Fibroblast of lung (primary cell): Measurements from ENCODE around the gene LDLRAD3. TPM values are rescaled to one million over a fixed set of nuclear protein-coding genes. Genes with fewer than 3 reads are reported as not detected.

ENCODE experiments used
- DNase-seq, 2 donors: peaks; one replicate each; pipeline versions ENCODE4 v3.0.0 to v3.0.0-alpha.2; 2010; ENCODE audit warnings: low read depth in 2 of 2
- H2AFZ ChIP-seq: 2 replicates; pipeline ENCODE4 v1.5.1; 2012; ENCODE audit warnings: low read length, control low read depth, inconsistent platforms
- H3K27ac ChIP-seq: 2 replicates; pipeline ENCODE4 v1.5.1; 2011; ENCODE audit warnings: low read length, control low read depth; ENCODE audit not compliant: insufficient read depth
- H3K27me3 ChIP-seq: 2 replicates; pipeline ENCODE4 v1.5.1; 2011; ENCODE audit warnings: mild to moderate bottlenecking, low read length; ENCODE audit not compliant: control insufficient read depth, insufficient read depth
- H3K36me3 ChIP-seq: 2 replicates; pipeline ENCODE4 v1.5.1; 2011; ENCODE audit warnings: low read length; ENCODE audit not compliant: control insufficient read depth, insufficient read depth
- H3K4me1 ChIP-seq: 2 replicates; pipeline ENCODE4 v1.5.1; 2011; ENCODE audit warnings: low read length; ENCODE audit not compliant: control insufficient read depth, insufficient read depth; ENCODE audit errors: extremely low read depth
- H3K4me2 ChIP-seq: 2 replicates; pipeline ENCODE4 v1.5.1; 2011; ENCODE audit warnings: low read length, control low read depth; ENCODE audit not compliant: insufficient read depth; ENCODE audit errors: extremely low read depth
- H3K4me3 ChIP-seq, 4 experiments: fragments of 200-600 bp in 1 of 4; sonication (generic) in 1 of 4; replicated peaks in 1 of 4; 2 replicates each; pipeline ENCODE4 v1.5.1; 2011 to 2016; ENCODE audit warnings: low read length in 4 of 4, low read depth in 3 of 4, mild to moderate bottlenecking in 3 of 4, control low read depth in 2 of 4, inconsistent platforms in 1 of 4, mixed read lengths in 1 of 4; ENCODE audit not compliant: insufficient read depth in 1 of 4; ENCODE audit errors: control extremely low read depth in 1 of 4
- H3K79me2 ChIP-seq: 2 replicates; pipeline ENCODE4 v1.5.1; 2012; ENCODE audit warnings: mild to moderate bottlenecking, low read length, inconsistent platforms; ENCODE audit not compliant: control insufficient read depth, insufficient read depth
- H3K9ac ChIP-seq: 2 replicates; pipeline ENCODE4 v1.5.1; 2011; ENCODE audit warnings: mild to moderate bottlenecking, low read length, control low read depth; ENCODE audit not compliant: insufficient read depth
- H3K9me3 ChIP-seq: 2 replicates; pipeline ENCODE4 v1.5.1; 2012; ENCODE audit warnings: low read depth, low read length; ENCODE audit not compliant: control insufficient read depth, insufficient read depth
- H4K20me1 ChIP-seq: 2 replicates; pipeline ENCODE4 v1.5.1; 2011; ENCODE audit warnings: low read length; ENCODE audit not compliant: control insufficient read depth, insufficient read depth; ENCODE audit errors: extremely low read depth
- CTCF ChIP-seq, 2 donors: IDR thresholded peaks in 1 of 2; conservative IDR thresholded peaks in 1 of 2; 1 replicate in 1 of 2; 2 replicates in 1 of 2; pipeline ENCODE4 v1.5.1; 2011 to 2012; ENCODE audit warnings: low read length in 2 of 2, control low read depth in 1 of 2, inconsistent platforms in 1 of 2, low read depth in 1 of 2, mild to moderate bottlenecking in 1 of 2
- EZH2 ChIP-seq: IDR thresholded peaks from 2 replicates; pipeline ENCODE4 v1.5.1; 2012; ENCODE audit warnings: low read length, control low read depth, mild to moderate bottlenecking; ENCODE audit errors: missing control alignments
- polyA plus RNA-seq, 2 donors: library from polyadenylated mRNA; depleted of rRNA in 1 of 2; stranded (reverse) in 1 of 2; unstranded in 1 of 2; fragments of >200 nt; gene quantifications; 2 replicates each; pipeline ENCODE4 v1.2.1, GENCODE V29; 2011 to 2012; ENCODE audit warnings: missing spikeins in 1 of 2
- total RNA-seq: library from RNA; depleted of rRNA; stranded (reverse); fragments of >200 nt; gene quantifications from 2 replicates; pipeline ENCODE4 v1.2.1, GENCODE V29; 2014

Gene LDLRAD3
- total and polyA plus RNA-seq, 2 donors (not counting 1 experiment from before 2014, with no cell fraction given): 3.8 to 7.8 TPM

GRCh38 chr11:36211761-36212430 lies 268.0 kb downstream of the LDLRAD3 start:
- H3K4me1 ChIP-seq: no peaks in the 10 kb centered on the region

GRCh38 chr11:36212564-36213392 lies 268.9 kb downstream of the LDLRAD3 start:
- H3K4me3 ChIP-seq: no peak overlapping the region
- H4K20me1 ChIP-seq: no peaks in the 10 kb centered on the region
- no peaks in the 10 kb centered on the region for H3K36me3 ChIP-seq
- H3K79me2 ChIP-seq: no peaks in the 10 kb centered on the region
- H3K4me2 ChIP-seq: no peak overlapping the region
- TF ChIP-seq EZH2 (no peak), CTCF (conservative IDR thresholded peaks at IDR 0.05 in 1 of 2, IDR thresholded peaks at IDR 0.05 in 1 of 2; ENCODE audit: low read depth in 1 of 2, low read length in 2 of 2) (no peak)
- H3K9me3 ChIP-seq: no peaks in the 10 kb centered on the region
- no peaks in the 10 kb centered on the region for H3K4me1 ChIP-seq
- no peak overlapping the region for H3K9ac ChIP-seq
- no peak for DNase-seq
- H2AFZ ChIP-seq: no peak overlapping the region
- H3K27ac ChIP-seq: no peak overlapping the region
- H3K27me3 ChIP-seq: no peaks in the 10 kb centered on the region

More at GRCh38 chr11:36211761-36212430, 268.0 kb downstream of the LDLRAD3 start:
- TF ChIP-seq CTCF (conservative IDR thresholded peaks at IDR 0.05 in 1 of 2, IDR thresholded peaks at IDR 0.05 in 1 of 2; ENCODE audit: low read depth in 1 of 2, low read length in 2 of 2): no peak
- no peak for TF ChIP-seq EZH2
- H3K9me3 ChIP-seq: no peaks in the 10 kb centered on the region
- H3K9ac ChIP-seq: no peak overlapping the region
- no peaks in the 10 kb centered on the region for H3K27me3 ChIP-seq
- H2AFZ ChIP-seq: no peak overlapping the region
- no peak overlapping the region for H3K27ac ChIP-seq
- no peaks in the 10 kb centered on the region for H3K36me3 ChIP-seq
- H3K79me2 ChIP-seq: no peaks in the 10 kb centered on the region
- H3K4me3 ChIP-seq: no peak overlapping the region
- no peaks in the 10 kb centered on the region for H4K20me1 ChIP-seq
- H3K4me2 ChIP-seq: no peak overlapping the region
- no peak for DNase-seq

GRCh38 chr11:36213393-36213840 lies 269.6 kb downstream of the LDLRAD3 start:
- Histone ChIP-seq H3K79me2 (no peaks in the 10 kb centered on the region), H3K4me2 (no peak overlapping the region), H3K27ac (no peak overlapping the region), H3K27me3 (no peaks in the 10 kb centered on the region), H3K4me1 (no peaks in the 10 kb centered on the region), H3K9ac (no peak overlapping the region), H3K9me3 (no peaks in the 10 kb centered on the region), H3K36me3 (no peaks in the 10 kb centered on the region), H2AFZ (no peak overlapping the region), H3K4me3 (no peak overlapping the region), H4K20me1 (no peaks in the 10 kb centered on the region)
- DNase-seq: no peak
- TF ChIP-seq EZH2 (no peak), CTCF (conservative IDR thresholded peaks at IDR 0.05 in 1 of 2, IDR thresholded peaks at IDR 0.05 in 1 of 2; ENCODE audit: low read depth in 1 of 2, low read length in 2 of 2) (no peak)
